Measurements from ENCODE around the gene SETD6. TPM values are rescaled to one million over a fixed set of nuclear protein-coding genes. Genes with fewer than 3 reads are reported as not detected.

The SETD6 gene
- total and polyA plus RNA-seq, 2 of the 13 experiments (the other 11 are each of a cell fraction or from before 2014, with no cell fraction given) = 24.0 to 25.7 TPM

GRCh38 chr16:58465817-58466216 lies 49.5 kb upstream of the SETD6 start (continued):
- no peak for TF ChIP-seq ARID5B (CRISPR knock-in tag; IDR thresholded peaks at IDR 0.05)
- no peak for TF ChIP-seq ZNF510 (CRISPR knock-in tag; IDR thresholded peaks at IDR 0.05; ENCODE audit: low read depth)
- no peak for TF ChIP-seq ZSCAN25 (CRISPR knock-in tag; IDR thresholded peaks at IDR 0.05)
- no peak for TF ChIP-seq GATAD1 (CRISPR knock-in tag; IDR thresholded peaks at IDR 0.05)

GRCh38 chr16:58466396-58466795 lies 48.9 kb upstream of the SETD6 start:
- Histone ChIP-seq H3K27me3 (ENCODE audit: control insufficient read depth in 1 of 2, insufficient read depth in 2 of 2, low read length in 2 of 2) (peaks cover 8 to 57% of the 10 kb centered on the region in 2 experiments), H3K4me1 (ENCODE audit: insufficient read depth, low read length) (peaks cover 16% of the 10 kb centered on the region; the same call in 1 of the 2 replicates), H3K36me3 (replicated peaks in 1 of 2; ENCODE audit: control insufficient read depth in 1 of 2, insufficient read depth in 2 of 2, low read length in 2 of 2) (no peaks in the 10 kb centered on the region), H3K4me2 (ENCODE audit: low read depth, low read length) (no peak overlapping the region), H2AFZ (ENCODE audit: low read length) (no peak overlapping the region), H3K27ac (ENCODE audit: extremely low read length, insufficient read depth, low read length) (no peak overlapping the region), H3K9me3 (ENCODE audit: low read length) (no peaks in the 10 kb centered on the region), H3K4me3 (replicated peaks in 1 of 3; ENCODE audit: insufficient read depth in 1 of 3, low read depth in 2 of 3, low read length in 3 of 3) (no peak overlapping the region), H4K20me1 (ENCODE audit: insufficient read depth, low read length) (peaks cover 3% of the 10 kb centered on the region; the same call in 1 of the 2 replicates), H3K79me2 (ENCODE audit: insufficient read depth, low read length) (no peaks in the 10 kb centered on the region), H3K9ac (ENCODE audit: insufficient read depth, low read depth, low read length) (no peak overlapping the region)
- intact Hi-C loops (cut with micrococcal nuclease; ENCODE audit: unreplicated experiment) (no loop called here), in situ Hi-C loops (cut with HindIII; ENCODE audit: extremely low pct_ligation_motif_present, low pct_unique_long_range_greater_than_20kb) (no loop called here)
- ATAC-seq (no peak), FAIRE-seq (no peak), DNase-seq (ENCODE audit: low spot score) (no peak)
- WGBS (ENCODE audit: low lambda C conversion rate) = 56% methylated on average over 3 of the region's 3 CpGs
- ChIA-PET CTCF (ENCODE audit: low intra/inter-chr PET ratio, low total read pairs) (no interaction called here), POLR2A (no interaction called here)
- BruUV-seq (replicated peaks) = no TSS peak
- TF ChIP-seq ZNF746 (CRISPR knock-in tag; IDR thresholded peaks at IDR 0.05) (no peak), CEBPG (CRISPR knock-in tag; IDR thresholded peaks at IDR 0.05) (no peak), SCMH1 (CRISPR knock-in tag; IDR thresholded peaks at IDR 0.05; ENCODE audit: borderline replicate concordance) (no peak), CEBPB (IDR thresholded peaks at IDR 0.05; ENCODE audit: borderline replicate concordance, low read depth, low read length) (no peak), CHD2 (IDR thresholded peaks at IDR 0.05; ENCODE audit: low read depth, low read length) (no peak), ATF6 (CRISPR knock-in tag; conservative IDR thresholded peaks at IDR 0.05) (no peak), GRHL1 (CRISPR knock-in tag; conservative IDR thresholded peaks at IDR 0.05) (no peak), ARNTL (CRISPR knock-in tag; IDR thresholded peaks at IDR 0.05) (no peak), ZNF672 (CRISPR knock-in tag; IDR thresholded peaks at IDR 0.05) (no peak), PBX3 (CRISPR knock-in tag; IDR thresholded peaks at IDR 0.05; ENCODE audit: borderline replicate concordance) (no peak), RARA (CRISPR knock-in tag; IDR thresholded peaks at IDR 0.05) (no peak), ZNF484 (CRISPR knock-in tag; IDR thresholded peaks at IDR 0.05; ENCODE audit: borderline replicate concordance, low read depth) (no peak)

All from HepG2 (cell line).